ENCODE results near the gene STAU1. TPM values are rescaled to one million over a fixed set of nuclear protein-coding genes. Genes with fewer than 3 reads are reported as not detected.

STAU1 gene
- total RNA-seq, 6 experiments from 2014 or later, result 53.7 to 96.6 (median 70.4) TPM

DNA sequence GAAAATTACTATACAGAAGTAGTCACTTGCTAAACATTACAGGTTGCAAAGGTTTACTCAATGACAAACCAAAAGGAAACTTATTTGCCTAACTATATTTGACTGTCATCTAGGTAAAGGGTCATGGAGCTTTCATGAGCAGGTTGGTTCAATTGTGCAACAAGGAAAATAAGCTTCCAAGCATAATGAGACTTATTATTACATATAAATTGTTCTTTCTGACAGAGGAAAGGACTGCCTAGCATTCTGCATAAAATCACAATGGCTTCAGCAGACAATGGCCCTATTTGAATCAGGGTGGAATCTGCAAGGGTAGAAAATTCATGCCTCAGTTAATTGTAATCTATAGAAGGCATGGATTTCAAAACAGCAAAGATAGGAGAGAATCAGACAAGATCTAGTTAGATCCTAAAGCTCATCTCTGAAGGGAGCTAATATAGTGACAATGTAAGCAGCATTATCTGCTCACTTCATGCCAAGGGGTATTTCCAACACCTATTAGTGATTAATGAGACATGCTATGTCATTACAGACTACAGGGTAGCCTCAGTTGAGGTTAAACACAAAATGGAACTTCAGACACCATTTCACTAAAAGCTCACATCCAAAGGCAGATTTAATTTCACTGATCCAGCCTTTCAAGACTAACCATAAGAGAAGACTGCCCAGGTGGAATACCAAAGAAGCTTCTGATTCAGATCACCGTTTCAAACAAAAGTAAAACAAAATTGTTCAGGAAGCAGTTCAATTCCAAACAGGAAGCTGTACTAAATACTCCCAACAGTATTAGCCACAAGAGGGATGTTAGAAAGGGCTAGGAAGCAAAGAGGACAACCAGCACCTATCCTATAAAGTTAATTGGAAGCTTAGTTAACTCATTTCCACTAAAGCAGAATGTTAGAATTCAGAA, 8.5 kb downstream of the STAU1 start:
- WGBS (ENCODE audit: insufficient coverage, low coverage, low lambda C conversion rate, missing lambda C conversion rate), result 0% methylated on average over 1 of the region's 1 CpG
- Histone ChIP-seq H3K36me3 (peaks cover 0 to 2% (median 0%) of the 10 kb centered on the region in 4 donors), H3K4me1 (peaks cover 0 to 52% (median 17%) of the 10 kb centered on the region in 4 donors), H3K27me3 (no peaks in the 10 kb centered on the region), H3K27ac (peak overlapping the region; percentile 56 to 85 (median 84)), H3K9me3 (no peaks in the 10 kb centered on the region), H3K4me3 (peak overlapping the region in 2 of 3 donors; percentile 23)
- no peak for DNase-seq
- intact Hi-C loops (cut with DNase I), result no loop called here
- peak; percentile 84 to 90 (median 84) for ATAC-seq
- TF ChIP-seq, protein P1, sequence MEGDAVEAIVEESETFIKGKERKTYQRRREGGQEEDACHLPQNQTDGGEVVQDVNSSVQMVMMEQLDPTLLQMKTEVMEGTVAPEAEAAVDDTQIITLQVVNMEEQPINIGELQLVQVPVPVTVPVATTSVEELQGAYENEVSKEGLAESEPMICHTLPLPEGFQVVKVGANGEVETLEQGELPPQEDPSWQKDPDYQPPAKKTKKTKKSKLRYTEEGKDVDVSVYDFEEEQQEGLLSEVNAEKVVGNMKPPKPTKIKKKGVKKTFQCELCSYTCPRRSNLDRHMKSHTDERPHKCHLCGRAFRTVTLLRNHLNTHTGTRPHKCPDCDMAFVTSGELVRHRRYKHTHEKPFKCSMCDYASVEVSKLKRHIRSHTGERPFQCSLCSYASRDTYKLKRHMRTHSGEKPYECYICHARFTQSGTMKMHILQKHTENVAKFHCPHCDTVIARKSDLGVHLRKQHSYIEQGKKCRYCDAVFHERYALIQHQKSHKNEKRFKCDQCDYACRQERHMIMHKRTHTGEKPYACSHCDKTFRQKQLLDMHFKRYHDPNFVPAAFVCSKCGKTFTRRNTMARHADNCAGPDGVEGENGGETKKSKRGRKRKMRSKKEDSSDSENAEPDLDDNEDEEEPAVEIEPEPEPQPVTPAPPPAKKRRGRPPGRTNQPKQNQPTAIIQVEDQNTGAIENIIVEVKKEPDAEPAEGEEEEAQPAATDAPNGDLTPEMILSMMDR (IDR thresholded peaks at IDR 0.05), result no peak
- TF ChIP-seq POLR2A (IDR thresholded peaks at IDR 0.05), result no peak

DNA sequence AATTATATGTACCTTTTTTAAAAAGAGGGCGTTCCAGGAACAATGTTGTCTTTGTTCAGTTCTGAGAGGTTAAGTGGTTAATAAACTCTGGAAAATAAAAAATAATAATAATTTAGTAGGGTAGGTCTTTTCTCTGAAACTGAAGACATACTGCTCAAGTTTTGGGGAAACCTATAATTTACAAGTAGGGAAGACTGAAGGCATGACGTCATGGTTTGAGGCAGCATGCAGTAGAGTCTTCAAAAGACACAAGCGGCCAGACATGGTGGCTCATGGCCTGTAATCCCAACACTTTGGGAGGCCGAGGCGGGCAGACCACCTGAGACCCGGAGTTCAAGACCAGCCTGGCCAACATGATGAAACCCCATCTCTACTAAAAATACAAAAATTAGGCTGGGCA, 14.0 kb downstream of the STAU1 start:
- DNase-seq, result no peak
- H3K36me3 ChIP-seq, result peaks cover 0 to 4% (median 1%) of the 10 kb centered on the region in 4 donors
- H3K4me3 ChIP-seq, result no peak overlapping the region
- intact Hi-C loops (cut with DNase I), result no loop called here
- H3K27me3 ChIP-seq, result no peaks in the 10 kb centered on the region
- H3K9me3 ChIP-seq, result no peaks in the 10 kb centered on the region
- ATAC-seq, result no peak
- peaks cover 0 to 12% (median 0%) of the 10 kb centered on the region in 4 donors for H3K4me1 ChIP-seq
- TF ChIP-seq, protein P1 (IDR thresholded peaks at IDR 0.05), result no peak
- TF ChIP-seq POLR2A (IDR thresholded peaks at IDR 0.05), result no peak
- H3K27ac ChIP-seq, result no peak overlapping the region
- whole genome bisulfite sequencing (ENCODE audit: insufficient coverage, low coverage, low lambda C conversion rate, missing lambda C conversion rate), result 93% methylated on average over 6 of the region's 6 CpGs

DNA sequence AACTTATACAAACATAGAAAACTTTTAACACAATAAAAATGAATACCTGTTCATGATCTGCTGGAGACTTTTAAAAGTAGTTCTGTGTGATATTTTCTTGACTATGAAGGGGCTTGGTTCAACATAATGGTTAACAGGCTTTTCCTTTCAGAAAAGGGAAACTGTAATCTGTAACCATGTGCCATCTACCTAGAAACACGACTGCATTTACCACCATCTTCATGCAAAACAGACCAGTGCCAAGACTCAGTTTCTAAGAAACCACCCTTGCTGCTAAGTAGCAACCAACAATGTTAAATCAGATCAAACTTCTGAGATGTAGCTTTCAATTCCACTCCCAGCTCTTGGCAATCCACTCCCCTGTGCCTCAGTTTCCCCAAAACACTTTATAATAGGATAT, 15.7 kb downstream of the STAU1 start:
- no peak overlapping the region for H3K27ac ChIP-seq
- H3K4me1 ChIP-seq, result peaks cover 0 to 16% (median 7%) of the 10 kb centered on the region in 4 donors
- intact Hi-C loops (cut with DNase I), result no loop called here
- H3K4me3 ChIP-seq, result no peak overlapping the region
- WGBS (ENCODE audit: insufficient coverage, low coverage, low lambda C conversion rate, missing lambda C conversion rate), result 18% methylated on average over 1 of the region's 1 CpG
- ATAC-seq (no peak), DNase-seq (no peak)
- H3K9me3 ChIP-seq, result no peaks in the 10 kb centered on the region
- no peaks in the 10 kb centered on the region for H3K27me3 ChIP-seq
- H3K36me3 ChIP-seq, result peaks cover 0 to 4% (median 0%) of the 10 kb centered on the region in 4 donors
- TF ChIP-seq POLR2A (IDR thresholded peaks at IDR 0.05), result no peak
- TF ChIP-seq, protein P1 (IDR thresholded peaks at IDR 0.05), result no peak

DNA sequence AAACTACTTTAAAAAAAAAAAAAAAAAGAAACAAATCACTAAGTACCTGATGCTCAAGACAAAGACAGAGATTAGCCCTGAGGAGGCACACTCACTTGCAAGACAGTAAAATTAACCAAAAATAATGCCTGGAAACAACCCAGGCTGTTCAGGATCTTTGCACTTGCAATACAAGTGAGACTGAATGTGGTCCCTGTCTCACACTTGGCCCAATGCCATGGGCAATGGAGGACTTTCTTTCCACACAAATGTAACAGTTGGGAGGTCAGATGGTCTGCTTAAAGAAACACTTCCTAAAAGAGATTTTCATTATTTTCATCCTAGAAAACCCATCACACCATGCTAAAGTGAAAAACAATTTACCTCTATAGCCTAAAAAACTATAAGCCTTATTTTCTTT, 16.2 kb downstream of the STAU1 start:
- Histone ChIP-seq H3K4me3 (no peak overlapping the region), H3K27ac (no peak overlapping the region), H3K9me3 (no peaks in the 10 kb centered on the region), H3K36me3 (peaks cover 0 to 4% (median 0%) of the 10 kb centered on the region in 4 donors), H3K4me1 (peaks cover 0 to 18% (median 9%) of the 10 kb centered on the region in 4 donors), H3K27me3 (no peaks in the 10 kb centered on the region)
- intact Hi-C loops (cut with DNase I), result no loop called here
- peak in 1 of 4 donors; percentile 26 for ATAC-seq
- DNase-seq, result no peak
- TF ChIP-seq, protein P1 (IDR thresholded peaks at IDR 0.05), result no peak
- no peak for TF ChIP-seq POLR2A (IDR thresholded peaks at IDR 0.05)
